Keratinocyte (primary cell): ENCODE data around the gene MVB12B.

Source experiments
- EZH2 ChIP-seq: IDR thresholded peaks from one replicate; pipeline ENCODE4 v1.6.1; 2012; ENCODE audit warnings: inconsistent platforms, mild to moderate bottlenecking, low read length, moderate library complexity
- TF ChIP-seq, protein P1 (sequence below), 3 experiments: IDR thresholded peaks in 1 of 3; conservative IDR thresholded peaks in 1 of 3; optimal IDR thresholded peaks in 1 of 3; 2 replicates in 2 of 3; 3 replicates in 1 of 3; pipeline versions ENCODE3 to v1.5.1; 2011; ENCODE audit warnings: low read length in 3 of 3, mild to moderate bottlenecking in 3 of 3, moderate library complexity in 2 of 3, control low read depth in 1 of 3, inconsistent platforms in 1 of 3; ENCODE audit not compliant: insufficient read depth in 2 of 3; ENCODE audit errors: extremely low read depth in 1 of 3

DNA sequence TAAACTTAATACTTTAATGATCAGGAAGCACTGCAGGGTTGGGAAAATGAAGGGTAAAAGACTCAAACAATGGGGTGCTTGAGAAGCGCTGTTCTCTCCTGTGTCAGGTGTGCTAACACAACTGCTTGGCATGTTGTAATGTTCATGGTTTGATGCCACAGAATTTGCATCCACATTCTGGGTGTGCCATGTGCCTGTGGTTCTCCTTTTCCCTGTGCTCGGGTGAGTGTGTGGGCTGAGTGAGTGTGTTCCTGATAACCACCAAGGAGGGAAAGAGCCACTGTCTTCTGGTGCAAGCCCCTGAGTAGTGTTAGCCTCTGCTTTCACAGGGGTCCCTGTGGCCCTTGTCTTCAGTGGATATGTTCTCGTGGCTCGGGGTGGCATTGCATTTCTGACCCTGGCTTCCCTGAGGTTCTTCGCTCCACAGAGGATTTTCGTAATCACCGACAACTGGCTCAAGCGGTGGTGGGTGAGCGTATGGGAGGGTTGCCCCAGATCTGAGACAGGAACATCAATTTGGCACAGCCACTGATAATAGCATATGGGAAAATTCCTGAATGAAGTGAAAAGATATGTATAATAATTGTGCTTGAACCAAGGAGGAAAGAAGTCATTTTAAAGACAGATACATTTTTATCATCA, 102.0 kb downstream of the MVB12B start:
- TF ChIP-seq, protein P1, sequence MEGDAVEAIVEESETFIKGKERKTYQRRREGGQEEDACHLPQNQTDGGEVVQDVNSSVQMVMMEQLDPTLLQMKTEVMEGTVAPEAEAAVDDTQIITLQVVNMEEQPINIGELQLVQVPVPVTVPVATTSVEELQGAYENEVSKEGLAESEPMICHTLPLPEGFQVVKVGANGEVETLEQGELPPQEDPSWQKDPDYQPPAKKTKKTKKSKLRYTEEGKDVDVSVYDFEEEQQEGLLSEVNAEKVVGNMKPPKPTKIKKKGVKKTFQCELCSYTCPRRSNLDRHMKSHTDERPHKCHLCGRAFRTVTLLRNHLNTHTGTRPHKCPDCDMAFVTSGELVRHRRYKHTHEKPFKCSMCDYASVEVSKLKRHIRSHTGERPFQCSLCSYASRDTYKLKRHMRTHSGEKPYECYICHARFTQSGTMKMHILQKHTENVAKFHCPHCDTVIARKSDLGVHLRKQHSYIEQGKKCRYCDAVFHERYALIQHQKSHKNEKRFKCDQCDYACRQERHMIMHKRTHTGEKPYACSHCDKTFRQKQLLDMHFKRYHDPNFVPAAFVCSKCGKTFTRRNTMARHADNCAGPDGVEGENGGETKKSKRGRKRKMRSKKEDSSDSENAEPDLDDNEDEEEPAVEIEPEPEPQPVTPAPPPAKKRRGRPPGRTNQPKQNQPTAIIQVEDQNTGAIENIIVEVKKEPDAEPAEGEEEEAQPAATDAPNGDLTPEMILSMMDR (optimal IDR thresholded peaks at IDR 0.05 in 1 of 3, IDR thresholded peaks at IDR 0.05 in 1 of 3, conservative IDR thresholded peaks at IDR 0.05 in 1 of 3; ENCODE audit: extremely low read depth in 1 of 3, insufficient read depth in 2 of 3, low read length in 3 of 3): no peak
- no peak for TF ChIP-seq EZH2
